GM12864 (cell line): ENCODE results near the gene LTBP1.

Experiments used
- DNase-seq: peaks from one replicate; pipeline ENCODE4 v3.0.0-alpha.2; 2011; ENCODE audit warnings: low read depth
- H3K4me3 ChIP-seq: 2 replicates; pipeline ENCODE4 v1.5.1; 2011; ENCODE audit warnings: mild to moderate bottlenecking, low read depth, low read length, control low read depth
- CTCF ChIP-seq: IDR thresholded peaks from 2 replicates; pipeline ENCODE4 v1.5.1; 2011; ENCODE audit warnings: low read depth, mild to moderate bottlenecking, moderate library complexity, low read length, control low read depth, inconsistent platforms; ENCODE audit errors: missing control alignments

Gene LTBP1

GRCh38 chr2:33013684-33014110, 66.9 kb downstream of the LTBP1 start:
- no peak for DNase-seq
- no peak for TF ChIP-seq CTCF
- H3K4me3 ChIP-seq = no peak overlapping the region

GRCh38 chr2:33014268-33014667, 67.5 kb downstream of the LTBP1 start:
- H3K4me3 ChIP-seq = no peak overlapping the region
- no peak for DNase-seq
- TF ChIP-seq CTCF = no peak

GRCh38 chr2:33015421-33016142, 68.8 kb downstream of the LTBP1 start:
- no peak overlapping the region for H3K4me3 ChIP-seq
- no peak for TF ChIP-seq CTCF
- no peak for DNase-seq

GRCh38 chr2:33018271-33018670, 71.5 kb downstream of the LTBP1 start:
- TF ChIP-seq CTCF = no peak
- H3K4me3 ChIP-seq = no peak overlapping the region
- DNase-seq = no peak

GRCh38 chr2:33019796-33020195, 73.0 kb downstream of the LTBP1 start:
- TF ChIP-seq CTCF = no peak
- no peak overlapping the region for H3K4me3 ChIP-seq
- no peak for DNase-seq

- TF ChIP-seq CTCF = no peak
- no peak for DNase-seq
- no peak overlapping the region for H3K4me3 ChIP-seq
These were observed 74.1 kb downstream of the LTBP1 start for GRCh38 chr2:33020883-33021282.

- H3K4me3 ChIP-seq = no peak overlapping the region
- TF ChIP-seq CTCF = no peak
These were observed 74.9 kb downstream of the LTBP1 start for GRCh38 chr2:33021542-33022227.

More at GRCh38 chr2:33021542-33022227, 74.9 kb downstream of the LTBP1 start:
- no peak for DNase-seq
